ENCODE results near the gene NLRP14. TPM values are rescaled to one million over a fixed set of nuclear protein-coding genes. Genes with fewer than 3 reads are reported as not detected.
A peak's percentile ranks its signal among the peaks of the same experiment; 100 is the strongest.

Gene NLRP14
- total and polyA plus RNA-seq, 9 of the 15 experiments (the other 6 are each of a cell fraction or from before 2014, with no cell fraction given): 0.27 to 1.2 (median 0.54) TPM

GRCh38 chr11:7080900-7081299 lies 60.6 kb downstream of the NLRP14 start (continued):
- TF ChIP-seq CBX8 (IDR thresholded peaks at IDR 0.05; ENCODE audit: borderline replicate concordance, extremely low read depth, low read depth, low read length, poor library complexity, severe bottlenecking) (no peak), KDM1A (IDR thresholded peaks at IDR 0.05) (peak in 1 of 2 experiments; percentile 49; a peak in 1 of 4 replicates), CBFA2T3 (IDR thresholded peaks at IDR 0.05) (peak; percentile 84), RBM34 (IDR thresholded peaks at IDR 0.05; ENCODE audit: borderline replicate concordance, insufficient read depth, low read length) (no peak), BRF1 (IDR thresholded peaks at IDR 0.05; ENCODE audit: borderline replicate concordance, extremely low read depth, insufficient read length) (no peak), E2F1 (CRISPR knock-in tag; IDR thresholded peaks at IDR 0.05) (no peak), E2F4 (CRISPR knock-in tag; IDR thresholded peaks at IDR 0.05; ENCODE audit: low read depth) (no peak)
- TF ChIP-seq, protein P1, sequence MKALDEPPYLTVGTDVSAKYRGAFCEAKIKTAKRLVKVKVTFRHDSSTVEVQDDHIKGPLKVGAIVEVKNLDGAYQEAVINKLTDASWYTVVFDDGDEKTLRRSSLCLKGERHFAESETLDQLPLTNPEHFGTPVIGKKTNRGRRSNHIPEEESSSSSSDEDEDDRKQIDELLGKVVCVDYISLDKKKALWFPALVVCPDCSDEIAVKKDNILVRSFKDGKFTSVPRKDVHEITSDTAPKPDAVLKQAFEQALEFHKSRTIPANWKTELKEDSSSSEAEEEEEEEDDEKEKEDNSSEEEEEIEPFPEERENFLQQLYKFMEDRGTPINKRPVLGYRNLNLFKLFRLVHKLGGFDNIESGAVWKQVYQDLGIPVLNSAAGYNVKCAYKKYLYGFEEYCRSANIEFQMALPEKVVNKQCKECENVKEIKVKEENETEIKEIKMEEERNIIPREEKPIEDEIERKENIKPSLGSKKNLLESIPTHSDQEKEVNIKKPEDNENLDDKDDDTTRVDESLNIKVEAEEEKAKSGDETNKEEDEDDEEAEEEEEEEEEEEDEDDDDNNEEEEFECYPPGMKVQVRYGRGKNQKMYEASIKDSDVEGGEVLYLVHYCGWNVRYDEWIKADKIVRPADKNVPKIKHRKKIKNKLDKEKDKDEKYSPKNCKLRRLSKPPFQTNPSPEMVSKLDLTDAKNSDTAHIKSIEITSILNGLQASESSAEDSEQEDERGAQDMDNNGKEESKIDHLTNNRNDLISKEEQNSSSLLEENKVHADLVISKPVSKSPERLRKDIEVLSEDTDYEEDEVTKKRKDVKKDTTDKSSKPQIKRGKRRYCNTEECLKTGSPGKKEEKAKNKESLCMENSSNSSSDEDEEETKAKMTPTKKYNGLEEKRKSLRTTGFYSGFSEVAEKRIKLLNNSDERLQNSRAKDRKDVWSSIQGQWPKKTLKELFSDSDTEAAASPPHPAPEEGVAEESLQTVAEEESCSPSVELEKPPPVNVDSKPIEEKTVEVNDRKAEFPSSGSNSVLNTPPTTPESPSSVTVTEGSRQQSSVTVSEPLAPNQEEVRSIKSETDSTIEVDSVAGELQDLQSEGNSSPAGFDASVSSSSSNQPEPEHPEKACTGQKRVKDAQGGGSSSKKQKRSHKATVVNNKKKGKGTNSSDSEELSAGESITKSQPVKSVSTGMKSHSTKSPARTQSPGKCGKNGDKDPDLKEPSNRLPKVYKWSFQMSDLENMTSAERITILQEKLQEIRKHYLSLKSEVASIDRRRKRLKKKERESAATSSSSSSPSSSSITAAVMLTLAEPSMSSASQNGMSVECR (CRISPR knock-in tag; IDR thresholded peaks at IDR 0.05): no peak

Data from K562 (cell line).